Measurements from ENCODE around the gene OR1N1. TPM values are rescaled to one million over a fixed set of nuclear protein-coding genes. Genes with fewer than 3 reads are reported as not detected.

Gene OR1N1
- total RNA-seq, 2 experiments from 2014 or later = not detected

DNA sequence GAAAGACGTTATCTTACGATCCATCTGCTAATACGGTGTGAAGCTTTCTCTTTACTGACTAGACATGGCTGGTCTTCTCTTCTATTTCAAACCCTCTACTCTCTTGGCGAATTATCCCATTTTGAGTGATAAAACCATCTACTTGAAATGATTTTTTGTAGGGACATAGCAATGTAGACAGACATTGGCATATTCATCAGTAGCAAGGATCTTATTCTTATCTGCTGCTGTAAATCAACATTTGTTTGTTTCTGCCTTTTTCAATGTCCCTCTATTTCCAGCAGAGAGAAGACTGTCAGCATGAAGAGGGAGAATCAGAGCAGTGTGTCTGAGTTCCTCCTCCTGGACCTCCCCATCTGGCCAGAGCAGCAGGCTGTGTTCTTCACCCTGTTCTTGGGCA, 8.3 kb downstream of the OR1N1 start, which contains the start of gene OR1J4:
Gene OR1J4 (plus strand): TSS at position 301 of the 400 bp plus-strand sequence. CDS start 0 bp downstream, at position 301.
- ChIA-PET CTCF (interaction anchor here (1.0 kb wide), 1 partner anchor 15 kb away, joined by 3 read pairs; no protein-coding TSS in a partner anchor), POLR2A (no interaction called here)
- Mint-ChIP-seq H3K4me1 (no peaks in the 10 kb centered on the region), H3K9me3 (no peaks in the 10 kb centered on the region), H3K4me3 (no peak within 1 kb of the TSS), H3K27ac (no peak within 1 kb of the TSS), H3K36me3 (ENCODE audit: low read depth) (no peaks in the 10 kb centered on the region), H3K27me3 (peaks cover 4% of the 10 kb centered on the region)
- DNase-seq = no peak

DNA sequence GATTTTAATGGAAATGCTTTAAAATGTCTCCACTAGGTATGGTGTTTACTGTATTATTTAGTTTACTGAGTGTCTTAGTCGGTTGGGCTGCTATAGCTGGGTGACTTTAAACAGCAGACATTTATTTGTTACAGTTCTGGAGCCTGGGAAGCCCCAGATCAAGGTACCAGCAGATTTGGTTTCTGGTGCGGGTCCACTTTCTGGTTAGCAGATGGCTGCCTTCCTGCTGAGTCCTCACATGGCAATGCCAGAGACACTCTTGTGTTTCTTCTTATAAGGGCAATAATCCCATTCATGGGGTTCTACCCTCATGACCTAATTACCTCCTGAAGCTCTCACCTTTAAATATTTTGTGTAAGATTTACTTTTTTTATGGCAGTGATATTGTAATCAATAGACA, 8.9 kb downstream of the OR1N1 start:
- Mint-ChIP-seq H3K36me3 (ENCODE audit: low read depth) (no peaks in the 10 kb centered on the region), H3K27ac (no peak overlapping the region), H3K4me3 (no peak overlapping the region), H3K4me1 (no peaks in the 10 kb centered on the region), H3K27me3 (peaks cover 6% of the 10 kb centered on the region), H3K9me3 (no peaks in the 10 kb centered on the region)
- ChIA-PET CTCF (interaction anchor here (1.0 kb wide), 1 partner anchor 14 kb away, joined by 3 read pairs; no protein-coding TSS in a partner anchor), POLR2A (no interaction called here)
- DNase-seq = no peak

DNA sequence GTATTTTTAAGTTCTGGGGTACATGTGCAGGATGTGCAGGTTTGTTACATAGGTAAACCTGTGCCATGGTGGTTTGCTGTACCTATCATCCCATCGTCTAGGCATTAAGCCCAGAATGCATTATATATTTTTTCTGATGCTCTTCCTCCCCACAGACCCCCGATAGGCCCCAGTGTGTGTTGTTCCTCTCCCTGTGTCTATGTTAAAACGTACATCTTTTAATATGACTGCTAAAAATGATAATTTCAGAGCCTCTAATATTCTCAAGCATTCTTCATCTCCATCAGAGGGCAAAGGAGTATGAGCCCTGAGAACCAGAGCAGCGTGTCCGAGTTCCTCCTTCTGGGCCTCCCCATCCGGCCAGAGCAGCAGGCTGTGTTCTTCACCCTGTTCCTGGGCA, 16.6 kb downstream of the OR1N1 start, which contains the start of gene OR1J2:
Gene OR1J2 (plus strand): TSS at position 301 of the 400 bp plus-strand sequence. CDS start 0 bp downstream, at position 301.
- no peaks in the 10 kb centered on the region for H3K9me3 Mint-ChIP-seq
- peaks cover 36% of the 10 kb centered on the region for H3K27me3 Mint-ChIP-seq
- H3K36me3 Mint-ChIP-seq (ENCODE audit: low read depth) = no peaks in the 10 kb centered on the region
- ChIA-PET CTCF (no interaction called here), POLR2A (no interaction called here)
- no peak within 1 kb of the TSS for H3K27ac Mint-ChIP-seq
- no peaks in the 10 kb centered on the region for H3K4me1 Mint-ChIP-seq
- H3K4me3 Mint-ChIP-seq = no peak within 1 kb of the TSS
- DNase-seq = no peak

DNA sequence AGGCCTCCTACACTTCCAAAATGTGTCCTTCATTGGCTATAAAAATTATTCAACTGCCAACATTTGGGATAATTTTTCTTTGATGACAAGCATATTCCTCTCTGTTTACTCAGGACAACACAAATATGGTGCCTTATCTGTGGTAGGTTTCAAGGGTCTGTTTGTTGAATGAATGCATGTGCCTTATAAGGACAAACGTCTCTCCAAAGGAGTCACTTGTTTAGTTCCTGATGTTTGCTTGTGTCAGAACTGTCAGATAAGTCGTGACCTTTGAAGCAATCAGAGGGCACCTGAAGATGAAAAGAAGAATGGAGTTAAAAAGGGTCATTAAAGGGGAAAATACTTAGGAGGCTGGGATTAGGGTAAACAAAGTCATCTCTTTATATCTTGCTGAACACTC, 20.1 kb downstream of the OR1N1 start:
- no peaks in the 10 kb centered on the region for H3K9me3 Mint-ChIP-seq
- no peak for DNase-seq
- POLR2A ChIA-PET = no interaction called here
- no peaks in the 10 kb centered on the region for H3K36me3 Mint-ChIP-seq (ENCODE audit: low read depth)
- H3K27me3 Mint-ChIP-seq = peaks cover 34% of the 10 kb centered on the region
- CTCF ChIA-PET = no interaction called here
- no peak overlapping the region for H3K27ac Mint-ChIP-seq
- no peaks in the 10 kb centered on the region for H3K4me1 Mint-ChIP-seq
- no peak overlapping the region for H3K4me3 Mint-ChIP-seq

DNA sequence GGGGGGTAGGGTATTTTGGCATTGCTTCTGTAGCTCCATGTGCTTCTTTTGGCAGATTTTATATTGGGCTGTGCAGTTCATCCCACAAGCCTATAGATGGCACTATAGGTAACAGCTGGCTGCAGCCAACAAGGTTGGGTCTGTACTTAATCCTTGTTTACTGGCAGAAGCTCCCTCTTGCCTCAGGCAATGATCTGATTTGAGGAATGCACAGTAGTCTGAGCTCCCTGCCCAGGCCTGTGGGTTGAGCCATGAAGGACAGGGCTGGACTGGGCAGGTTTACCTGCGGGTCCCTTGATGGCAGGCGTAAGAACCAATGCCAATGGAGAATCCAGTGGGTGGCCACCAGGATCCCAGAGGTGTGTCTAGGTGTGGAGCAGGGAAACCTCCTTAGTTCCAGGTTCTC, 28.2 kb downstream of the OR1N1 start:
- no peak overlapping the region for H3K4me3 Mint-ChIP-seq
- CTCF ChIA-PET = interaction anchor here (0.6 to 0.9 kb wide), 5 partner anchors 12 to 309 kb away, joined by 3 to 4 read pairs (median 3); no protein-coding TSS in a partner anchor
- peak; percentile 35 for DNase-seq
- H3K4me1 Mint-ChIP-seq = no peaks in the 10 kb centered on the region
- POLR2A ChIA-PET = no interaction called here
- peaks cover 39% of the 10 kb centered on the region for H3K27me3 Mint-ChIP-seq
- H3K36me3 Mint-ChIP-seq (ENCODE audit: low read depth) = no peaks in the 10 kb centered on the region
- H3K9me3 Mint-ChIP-seq = no peaks in the 10 kb centered on the region
- no peak overlapping the region for H3K27ac Mint-ChIP-seq

DNA sequence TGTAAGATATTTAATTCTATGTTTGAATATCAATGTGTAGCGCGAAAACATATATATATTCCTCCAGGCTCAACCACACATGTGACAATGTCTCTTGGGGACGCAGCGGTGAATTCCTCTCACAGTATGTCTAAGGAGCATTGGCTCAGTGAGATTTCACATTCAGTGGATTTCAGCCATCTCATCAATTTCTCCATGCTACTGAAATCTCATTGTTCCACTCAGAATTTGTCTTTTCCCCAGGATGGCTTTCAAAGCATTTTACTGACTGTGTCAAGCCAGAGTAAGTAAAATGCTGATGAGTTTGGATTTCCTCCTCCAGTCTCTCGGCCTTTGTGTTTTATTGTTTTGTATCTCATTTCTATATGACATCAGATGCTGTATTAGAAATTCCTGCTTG, 48.0 kb downstream of the OR1N1 start:
- Mint-ChIP-seq H3K4me3 (no peak overlapping the region), H3K4me1 (no peaks in the 10 kb centered on the region), H3K27ac (no peak overlapping the region), H3K27me3 (peaks cover 15% of the 10 kb centered on the region), H3K36me3 (ENCODE audit: low read depth) (no peaks in the 10 kb centered on the region), H3K9me3 (no peaks in the 10 kb centered on the region)
- no peak for DNase-seq
- ChIA-PET CTCF (no interaction called here), POLR2A (no interaction called here)

DNA sequence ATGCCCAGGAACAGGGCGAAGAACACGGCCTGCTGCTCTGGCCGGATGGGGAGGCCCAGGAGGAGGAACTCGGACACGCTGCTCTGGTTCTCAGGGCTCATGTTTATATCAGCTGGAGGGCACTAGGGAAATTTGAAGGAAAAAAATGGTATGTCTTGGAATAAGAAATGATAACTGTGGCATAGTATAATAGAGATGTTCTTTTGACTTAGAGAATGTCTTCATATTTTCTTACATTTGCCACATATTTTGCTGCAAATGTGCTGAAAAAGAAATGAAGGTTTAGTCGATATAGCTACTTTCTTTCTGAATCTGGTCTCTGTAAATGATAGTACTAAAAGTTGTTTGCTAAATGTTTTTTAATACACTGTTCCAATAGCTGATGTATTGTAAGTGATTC, 49.3 kb downstream of the OR1N1 start, which contains the start of gene OR1J1:
Gene OR1J1 (minus strand): TSS at position 101 of the 400 bp plus-strand sequence. CDS start 0 bp downstream, at position 101.
- CTCF ChIA-PET = no interaction called here
- Mint-ChIP-seq H3K4me3 (no peak within 1 kb of the TSS), H3K9me3 (no peaks in the 10 kb centered on the region), H3K36me3 (ENCODE audit: low read depth) (no peaks in the 10 kb centered on the region), H3K4me1 (no peaks in the 10 kb centered on the region), H3K27ac (no peak within 1 kb of the TSS), H3K27me3 (peaks cover 15% of the 10 kb centered on the region)
- POLR2A ChIA-PET = no interaction called here
- no peak for DNase-seq

DNA sequence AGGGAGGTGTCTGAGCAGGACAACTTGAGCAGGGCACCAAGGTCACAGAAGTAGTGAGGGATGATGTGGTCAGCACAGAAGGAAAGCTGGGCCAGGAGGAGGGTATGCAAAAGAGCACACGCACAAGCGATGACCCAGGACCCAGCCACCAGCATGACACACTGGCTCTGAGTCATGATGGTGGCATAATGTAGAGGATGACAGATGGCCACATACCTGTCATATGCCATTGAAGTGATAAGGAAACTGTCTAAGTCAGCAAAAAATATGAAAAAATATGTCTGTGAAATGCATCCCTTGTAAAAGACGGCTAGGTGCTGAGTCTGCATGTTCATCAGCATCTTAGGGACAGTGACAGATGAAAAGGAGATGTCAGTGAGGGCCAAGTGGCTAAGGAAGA, 49.7 kb downstream of the OR1N1 start:
- no peak overlapping the region for H3K27ac Mint-ChIP-seq
- H3K36me3 Mint-ChIP-seq (ENCODE audit: low read depth) = no peaks in the 10 kb centered on the region
- no peaks in the 10 kb centered on the region for H3K9me3 Mint-ChIP-seq
- ChIA-PET POLR2A (no interaction called here), CTCF (no interaction called here)
- H3K4me3 Mint-ChIP-seq = no peak overlapping the region
- no peaks in the 10 kb centered on the region for H3K4me1 Mint-ChIP-seq
- DNase-seq = no peak
- H3K27me3 Mint-ChIP-seq = peaks cover 14% of the 10 kb centered on the region

Other genes starting within 250 kb of the OR1N1 start
- gene PTGS1, start 156.3 kb downstream of the OR1N1 start, total RNA-seq = not detected
- not detected for gene OR1J1, start 49.4 kb downstream of the OR1N1 start, total RNA-seq
- not detected for gene OR1J2, start 16.5 kb downstream of the OR1N1 start, total RNA-seq
- gene OR1J4, start 8.2 kb downstream of the OR1N1 start, total RNA-seq = not detected
- not detected for gene OR1N2, start 25.8 kb upstream of the OR1N1 start, total RNA-seq
- not detected for gene OR1L8, start 56.1 kb upstream of the OR1N1 start, total RNA-seq
- gene OR1Q1, start 87.4 kb upstream of the OR1N1 start, total RNA-seq = not detected
- gene OR1B1, start 130.3 kb upstream of the OR1N1 start, total RNA-seq = under 1 TPM in 1 of 2 experiments, not detected in 1; 0.21 TPM
- gene OR1L1, start 134.4 kb upstream of the OR1N1 start, total RNA-seq = not detected
- not detected for gene OR1L3, start 147.8 kb upstream of the OR1N1 start, total RNA-seq
- gene OR1L4, start 196.7 kb upstream of the OR1N1 start, total RNA-seq = not detected
- gene OR1L6, start 215.0 kb upstream of the OR1N1 start, total RNA-seq = not detected